ENCODE results near the gene WARS2.
A peak's percentile ranks its signal among the peaks of the same experiment; 100 is the strongest.

The WARS2 gene

GRCh38 chr1:119091618-119092017 is 48.8 kb downstream of the WARS2 start:
- Histone ChIP-seq H3K9me3 (no peaks in the 10 kb centered on the region), H3K27me3 (ENCODE audit: low read depth) (no peaks in the 10 kb centered on the region), H3K4me3 (no peak overlapping the region), H3K36me3 (replicated peaks) (no peaks in the 10 kb centered on the region), H3K4me1 (no peaks in the 10 kb centered on the region)
- in situ Hi-C loops (cut with MboI; ENCODE audit: low sequenced_read_pairs): no loop called here
- DNase-seq (ENCODE audit: low spot score in 2 of 2): no peak

- no peak for DNase-seq (ENCODE audit: low spot score in 2 of 2)
- Histone ChIP-seq H3K9me3 (no peaks in the 10 kb centered on the region), H3K4me3 (no peak overlapping the region), H3K4me1 (no peaks in the 10 kb centered on the region), H3K27me3 (ENCODE audit: low read depth) (no peaks in the 10 kb centered on the region), H3K36me3 (replicated peaks) (no peaks in the 10 kb centered on the region)
- in situ Hi-C loops (cut with MboI; ENCODE audit: low sequenced_read_pairs): no loop called here
These were observed 50.2 kb downstream of the WARS2 start for GRCh38 chr1:119090250-119090649.

GRCh38 chr1:119086830-119087229 is 53.6 kb downstream of the WARS2 start:
- Histone ChIP-seq H3K4me1 (no peaks in the 10 kb centered on the region; the same call in 1 of the 2 replicates), H3K36me3 (replicated peaks) (no peaks in the 10 kb centered on the region), H3K27me3 (ENCODE audit: low read depth) (no peaks in the 10 kb centered on the region), H3K4me3 (no peak overlapping the region), H3K9me3 (no peaks in the 10 kb centered on the region)
- DNase-seq (ENCODE audit: low spot score in 2 of 2): no peak
- in situ Hi-C loops (cut with MboI; ENCODE audit: low sequenced_read_pairs): no loop called here

GRCh38 chr1:119084798-119085197 is 55.7 kb downstream of the WARS2 start:
- DNase-seq (ENCODE audit: low spot score in 2 of 2): no peak
- H3K4me1 ChIP-seq: no peaks in the 10 kb centered on the region; the same call in 1 of the 2 replicates
- in situ Hi-C loops (cut with MboI; ENCODE audit: low sequenced_read_pairs): no loop called here
- no peak overlapping the region for H3K4me3 ChIP-seq
- H3K27me3 ChIP-seq (ENCODE audit: low read depth): no peaks in the 10 kb centered on the region
- no peaks in the 10 kb centered on the region for H3K36me3 ChIP-seq (replicated peaks)
- H3K9me3 ChIP-seq: no peaks in the 10 kb centered on the region

- no peak for DNase-seq (ENCODE audit: low spot score in 2 of 2)
- in situ Hi-C loops (cut with MboI; ENCODE audit: low sequenced_read_pairs): no loop called here
- H3K27me3 ChIP-seq (ENCODE audit: low read depth): no peaks in the 10 kb centered on the region
- no peaks in the 10 kb centered on the region for H3K9me3 ChIP-seq
- H3K36me3 ChIP-seq (replicated peaks): no peaks in the 10 kb centered on the region
- no peak overlapping the region for H3K4me3 ChIP-seq
- no peaks in the 10 kb centered on the region; the same call in 1 of the 2 replicates for H3K4me1 ChIP-seq
These were observed 56.5 kb downstream of the WARS2 start for GRCh38 chr1:119083980-119084379.

GRCh38 chr1:119083479-119083878 is 57.0 kb downstream of the WARS2 start:
- DNase-seq (ENCODE audit: low spot score in 2 of 2): no peak
- H3K4me1 ChIP-seq: no peaks in the 10 kb centered on the region; the same call in 1 of the 2 replicates
- H3K9me3 ChIP-seq: no peaks in the 10 kb centered on the region
- H3K27me3 ChIP-seq (ENCODE audit: low read depth): no peaks in the 10 kb centered on the region
- H3K36me3 ChIP-seq (replicated peaks): no peaks in the 10 kb centered on the region
- in situ Hi-C loops (cut with MboI; ENCODE audit: low sequenced_read_pairs): no loop called here
- no peak overlapping the region for H3K4me3 ChIP-seq

- in situ Hi-C loops (cut with MboI; ENCODE audit: low sequenced_read_pairs): no loop called here
- no peaks in the 10 kb centered on the region for H3K36me3 ChIP-seq (replicated peaks)
- no peak for DNase-seq (ENCODE audit: low spot score in 2 of 2)
- H3K4me3 ChIP-seq: no peak overlapping the region
- H3K9me3 ChIP-seq: no peaks in the 10 kb centered on the region
- H3K27me3 ChIP-seq (ENCODE audit: low read depth): no peaks in the 10 kb centered on the region
- no peaks in the 10 kb centered on the region; the same call in 1 of the 2 replicates for H3K4me1 ChIP-seq
These were observed 58.8 kb downstream of the WARS2 start for GRCh38 chr1:119081700-119082099.

- H3K4me3 ChIP-seq: no peak overlapping the region
- no peaks in the 10 kb centered on the region; the same call in 1 of the 2 replicates for H3K4me1 ChIP-seq
- H3K36me3 ChIP-seq (replicated peaks): no peaks in the 10 kb centered on the region
- in situ Hi-C loops (cut with MboI; ENCODE audit: low sequenced_read_pairs): no loop called here
- no peak for DNase-seq (ENCODE audit: low spot score in 2 of 2)
- no peaks in the 10 kb centered on the region for H3K9me3 ChIP-seq
- no peaks in the 10 kb centered on the region for H3K27me3 ChIP-seq (ENCODE audit: low read depth)
These were observed 59.2 kb downstream of the WARS2 start for GRCh38 chr1:119081267-119081666.

GRCh38 chr1:119080586-119080985 is 59.9 kb downstream of the WARS2 start:
- no peak for DNase-seq (ENCODE audit: low spot score in 2 of 2)
- H3K36me3 ChIP-seq (replicated peaks): no peaks in the 10 kb centered on the region
- no peaks in the 10 kb centered on the region for H3K9me3 ChIP-seq
- no peaks in the 10 kb centered on the region for H3K27me3 ChIP-seq (ENCODE audit: low read depth)
- H3K4me1 ChIP-seq: no peaks in the 10 kb centered on the region; the same call in 1 of the 2 replicates
- no peak overlapping the region for H3K4me3 ChIP-seq
- in situ Hi-C loops (cut with MboI; ENCODE audit: low sequenced_read_pairs): no loop called here

- Histone ChIP-seq H3K27me3 (ENCODE audit: low read depth) (no peaks in the 10 kb centered on the region), H3K4me3 (no peak overlapping the region), H3K36me3 (replicated peaks) (no peaks in the 10 kb centered on the region), H3K9me3 (no peaks in the 10 kb centered on the region), H3K4me1 (no peaks in the 10 kb centered on the region; the same call in 1 of the 2 replicates)
- no peak for DNase-seq (ENCODE audit: low spot score in 2 of 2)
- in situ Hi-C loops (cut with MboI; ENCODE audit: low sequenced_read_pairs): no loop called here
These were observed 60.6 kb downstream of the WARS2 start for GRCh38 chr1:119079881-119080280.

GRCh38 chr1:119075614-119076013 is 64.8 kb downstream of the WARS2 start:
- Histone ChIP-seq H3K9me3 (no peaks in the 10 kb centered on the region), H3K4me1 (no peaks in the 10 kb centered on the region), H3K4me3 (no peak overlapping the region), H3K27me3 (ENCODE audit: low read depth) (no peaks in the 10 kb centered on the region), H3K36me3 (replicated peaks) (no peaks in the 10 kb centered on the region)
- in situ Hi-C loops (cut with MboI; ENCODE audit: low sequenced_read_pairs): no loop called here
- no peak for DNase-seq (ENCODE audit: low spot score in 2 of 2)

GRCh38 chr1:119071321-119071720 is 69.1 kb downstream of the WARS2 start:
- Histone ChIP-seq H3K9me3 (no peaks in the 10 kb centered on the region), H3K27me3 (ENCODE audit: low read depth) (no peaks in the 10 kb centered on the region), H3K36me3 (replicated peaks) (no peaks in the 10 kb centered on the region; the same call in 1 of the 2 replicates), H3K4me3 (no peak overlapping the region), H3K4me1 (peaks cover 12% of the 10 kb centered on the region; the same call in 1 of the 2 replicates)
- in situ Hi-C loops (cut with MboI; ENCODE audit: low sequenced_read_pairs): no loop called here
- DNase-seq (ENCODE audit: low spot score in 2 of 2): no peak

- H3K27me3 ChIP-seq (ENCODE audit: low read depth): no peaks in the 10 kb centered on the region
- H3K4me1 ChIP-seq: peaks cover 12% of the 10 kb centered on the region; the same call in 1 of the 2 replicates
- DNase-seq (ENCODE audit: low spot score in 2 of 2): no peak
- no peaks in the 10 kb centered on the region for H3K9me3 ChIP-seq
- in situ Hi-C loops (cut with MboI; ENCODE audit: low sequenced_read_pairs): no loop called here
- H3K36me3 ChIP-seq (replicated peaks): no peaks in the 10 kb centered on the region; the same call in 1 of the 2 replicates
- no peak overlapping the region for H3K4me3 ChIP-seq
These were observed 70.8 kb downstream of the WARS2 start for GRCh38 chr1:119069682-119070081.

GRCh38 chr1:119068427-119068826 is 72.0 kb downstream of the WARS2 start:
- Histone ChIP-seq H3K9me3 (no peaks in the 10 kb centered on the region), H3K27me3 (ENCODE audit: low read depth) (no peaks in the 10 kb centered on the region), H3K36me3 (replicated peaks) (no peaks in the 10 kb centered on the region; the same call in 1 of the 2 replicates), H3K4me3 (no peak overlapping the region), H3K4me1 (peaks cover 12% of the 10 kb centered on the region; the same call in 1 of the 2 replicates)
- peak in 1 of 2 experiments; percentile 6 for DNase-seq (ENCODE audit: low spot score in 2 of 2)
- in situ Hi-C loops (cut with MboI; ENCODE audit: low sequenced_read_pairs): no loop called here

- Histone ChIP-seq H3K36me3 (replicated peaks) (no peaks in the 10 kb centered on the region), H3K9me3 (no peaks in the 10 kb centered on the region), H3K27me3 (ENCODE audit: low read depth) (no peaks in the 10 kb centered on the region), H3K4me1 (peaks cover 3% of the 10 kb centered on the region; the same call in 1 of the 2 replicates), H3K4me3 (no peak overlapping the region)
- in situ Hi-C loops (cut with MboI; ENCODE audit: low sequenced_read_pairs): no loop called here
- no peak for DNase-seq (ENCODE audit: low spot score in 2 of 2)
These were observed 78.8 kb downstream of the WARS2 start for GRCh38 chr1:119061700-119062099.
